ENCODE results near the gene ZBTB3. TPM values are rescaled to one million over a fixed set of nuclear protein-coding genes. Genes with fewer than 3 reads are reported as not detected.

ZBTB3 gene
- total and polyA plus RNA-seq, 2 of the 13 experiments (the other 11 are each of a cell fraction or from before 2014, with no cell fraction given), result 3.4 to 5.2 TPM

- peak; percentile 82; the same call in 1 of the 2 replicates for TF ChIP-seq ZNF724P (CRISPR knock-in tag; IDR thresholded peaks at IDR 0.05; ENCODE audit: borderline replicate concordance)
- no peak for TF ChIP-seq TCF7L2 (IDR thresholded peaks at IDR 0.05; ENCODE audit: low read depth, low read length)
- TF ChIP-seq RAD51 (IDR thresholded peaks at IDR 0.05; ENCODE audit: borderline replicate concordance), result no peak
- TF ChIP-seq MIER3 (CRISPR knock-in tag; IDR thresholded peaks at IDR 0.05; ENCODE audit: borderline replicate concordance), result peak; percentile 89; the same call in 1 of the 2 replicates
- TF ChIP-seq KLF15 (CRISPR knock-in tag; IDR thresholded peaks at IDR 0.05; ENCODE audit: borderline replicate concordance), result peak; percentile 35; the same call in 1 of the 2 replicates
- TF ChIP-seq GRHL1 (CRISPR knock-in tag; conservative IDR thresholded peaks at IDR 0.05), result no peak
- TF ChIP-seq CENPT (CRISPR knock-in tag; IDR thresholded peaks at IDR 0.05; ENCODE audit: low read depth), result peak; percentile 51; the same call in 1 of the 2 replicates
- TF ChIP-seq, protein P1, sequence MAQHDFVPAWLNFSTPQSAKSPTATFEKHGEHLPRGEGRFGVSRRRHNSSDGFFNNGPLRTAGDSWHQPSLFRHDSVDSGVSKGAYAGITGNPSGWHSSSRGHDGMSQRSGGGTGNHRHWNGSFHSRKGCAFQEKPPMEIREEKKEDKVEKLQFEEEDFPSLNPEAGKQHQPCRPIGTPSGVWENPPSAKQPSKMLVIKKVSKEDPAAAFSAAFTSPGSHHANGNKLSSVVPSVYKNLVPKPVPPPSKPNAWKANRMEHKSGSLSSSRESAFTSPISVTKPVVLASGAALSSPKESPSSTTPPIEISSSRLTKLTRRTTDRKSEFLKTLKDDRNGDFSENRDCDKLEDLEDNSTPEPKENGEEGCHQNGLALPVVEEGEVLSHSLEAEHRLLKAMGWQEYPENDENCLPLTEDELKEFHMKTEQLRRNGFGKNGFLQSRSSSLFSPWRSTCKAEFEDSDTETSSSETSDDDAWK (CRISPR knock-in tag; IDR thresholded peaks at IDR 0.05), result no peak
- TF ChIP-seq RXRA (CRISPR knock-in tag; IDR thresholded peaks at IDR 0.05), result peak; percentile 82
- TF ChIP-seq BCLAF1 (IDR thresholded peaks at IDR 0.05), result no peak
- TF ChIP-seq, protein P2, sequence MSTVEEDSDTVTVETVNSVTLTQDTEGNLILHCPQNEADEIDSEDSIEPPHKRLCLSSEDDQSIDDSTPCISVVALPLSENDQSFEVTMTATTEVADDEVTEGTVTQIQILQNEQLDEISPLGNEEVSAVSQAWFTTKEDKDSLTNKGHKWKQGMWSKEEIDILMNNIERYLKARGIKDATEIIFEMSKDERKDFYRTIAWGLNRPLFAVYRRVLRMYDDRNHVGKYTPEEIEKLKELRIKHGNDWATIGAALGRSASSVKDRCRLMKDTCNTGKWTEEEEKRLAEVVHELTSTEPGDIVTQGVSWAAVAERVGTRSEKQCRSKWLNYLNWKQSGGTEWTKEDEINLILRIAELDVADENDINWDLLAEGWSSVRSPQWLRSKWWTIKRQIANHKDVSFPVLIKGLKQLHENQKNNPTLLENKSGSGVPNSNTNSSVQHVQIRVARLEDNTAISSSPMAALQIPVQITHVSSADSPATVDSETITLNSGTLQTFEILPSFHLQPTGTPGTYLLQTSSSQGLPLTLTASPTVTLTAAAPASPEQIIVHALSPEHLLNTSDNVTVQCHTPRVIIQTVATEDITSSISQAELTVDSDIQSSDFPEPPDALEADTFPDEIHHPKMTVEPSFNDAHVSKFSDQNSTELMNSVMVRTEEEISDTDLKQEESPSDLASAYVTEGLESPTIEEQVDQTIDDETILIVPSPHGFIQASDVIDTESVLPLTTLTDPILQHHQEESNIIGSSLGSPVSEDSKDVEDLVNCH (CRISPR knock-in tag; IDR thresholded peaks at IDR 0.05), result peak; percentile 92; the same call in 1 of the 2 replicates
- TF ChIP-seq HMGA1 (CRISPR knock-in tag; conservative IDR thresholded peaks at IDR 0.05), result no peak
- peak; percentile 87 for TF ChIP-seq WIZ (CRISPR knock-in tag; IDR thresholded peaks at IDR 0.05)
- TF ChIP-seq ZNF180 (CRISPR knock-in tag; IDR thresholded peaks at IDR 0.05; ENCODE audit: borderline replicate concordance, low read depth), result no peak
- TF ChIP-seq ATF6 (CRISPR knock-in tag; conservative IDR thresholded peaks at IDR 0.05), result no peak
These were observed 33.2 kb upstream of the ZBTB3 start, which contains the start of gene TMEM179B (continued) for GRCh38 chr11:62787005-62787759.
